HG02870 (cell line): Measurements from ENCODE around the gene SRMS.

ENCODE experiments used
- ATAC-seq: cut with Tn5 transposase; IDR thresholded peaks from one replicate; pipeline ENCODE4 v1.9.1; 2021; ENCODE audit warnings: mild to moderate bottlenecking, moderate library complexity; ENCODE audit not compliant: unreplicated experiment

SRMS gene

DNA sequence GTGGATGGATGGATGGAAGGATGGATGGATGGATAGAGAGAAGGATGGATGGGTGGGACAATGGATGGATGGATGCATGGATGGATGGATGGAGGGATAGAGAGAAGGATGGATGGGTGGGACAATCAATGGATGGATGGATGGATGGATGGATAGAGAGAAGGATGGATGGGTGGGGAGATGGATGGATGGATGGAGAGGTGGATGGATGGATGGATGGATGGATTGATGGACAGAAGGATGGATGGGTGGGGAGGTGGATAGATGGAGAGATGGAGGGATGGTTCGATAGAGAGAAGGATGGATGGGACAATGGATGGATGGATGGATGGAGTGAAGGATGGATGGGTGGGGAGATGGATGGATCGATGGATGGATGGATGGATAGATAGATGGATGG, 55.0 kb downstream of the SRMS start:
- no peak for ATAC-seq

GRCh38 chr20:63491635-63492230, 55.8 kb downstream of the SRMS start:
- ATAC-seq = no peak

- ATAC-seq = no peak
These were observed 56.5 kb downstream of the SRMS start for GRCh38 chr20:63491078-63491477.
